ENCODE measurements around the gene GREB1. TPM values are rescaled to one million over a fixed set of nuclear protein-coding genes. Genes with fewer than 3 reads are reported as not detected.

Gene GREB1
- total and polyA plus RNA-seq, 2 of the 13 experiments (the other 11 are each of a cell fraction or from before 2014, with no cell fraction given) = 31.3 to 61.2 TPM

DNA sequence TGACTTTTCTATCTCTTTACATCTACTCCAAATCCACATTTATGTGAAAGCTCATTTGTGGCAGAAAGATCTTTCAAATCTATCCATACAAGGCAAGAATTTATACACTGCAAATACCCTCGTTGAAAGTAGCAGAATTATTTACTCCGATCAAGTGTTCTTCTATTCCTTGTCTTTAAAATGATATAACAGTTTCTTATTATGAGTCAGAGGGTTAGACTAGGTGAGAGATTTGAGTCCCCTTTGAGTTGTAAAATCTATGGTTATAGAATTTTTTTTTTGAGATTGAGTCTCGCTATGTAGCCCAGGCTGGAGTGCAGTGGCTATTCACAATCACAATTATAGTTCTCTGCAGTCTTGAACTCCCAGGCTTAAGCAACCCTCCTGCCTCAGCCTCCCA is 5.6 kb upstream of the GREB1 start:
- in situ Hi-C loops (cut with HindIII; ENCODE audit: extremely low pct_ligation_motif_present, low pct_unique_long_range_greater_than_20kb) (no loop called here), intact Hi-C loops (cut with micrococcal nuclease; ENCODE audit: unreplicated experiment) (no loop called here)
- WGBS (ENCODE audit: low lambda C conversion rate) = 95% methylated on average over 3 of the region's 3 CpGs
- Histone ChIP-seq H4K20me1 (ENCODE audit: insufficient read depth, low read length) (no peaks in the 10 kb centered on the region), H3K4me2 (ENCODE audit: low read depth, low read length) (no peak overlapping the region), H3K27ac (ENCODE audit: extremely low read length, insufficient read depth, low read length) (no peak overlapping the region), H3K4me1 (ENCODE audit: insufficient read depth, low read length) (peaks cover 51% of the 10 kb centered on the region), H3K36me3 (replicated peaks in 1 of 2; ENCODE audit: control insufficient read depth in 1 of 2, insufficient read depth in 2 of 2, low read length in 2 of 2) (peaks cover 3 to 10% of the 10 kb centered on the region in 2 experiments; a peak in 1 of 5 replicates), H3K9me3 (ENCODE audit: low read length) (no peaks in the 10 kb centered on the region), H2AFZ (ENCODE audit: low read length) (no peak overlapping the region), H3K4me3 (replicated peaks in 1 of 3; ENCODE audit: insufficient read depth in 1 of 3, low read depth in 2 of 3, low read length in 3 of 3) (no peak overlapping the region), H3K9ac (ENCODE audit: insufficient read depth, low read depth, low read length) (no peak overlapping the region), H3K27me3 (ENCODE audit: control insufficient read depth in 1 of 2, insufficient read depth in 2 of 2, low read length in 2 of 2) (no peaks in the 10 kb centered on the region), H3K79me2 (ENCODE audit: insufficient read depth, low read length) (peaks cover 89% of the 10 kb centered on the region)
- DNase-seq (ENCODE audit: low spot score) (no peak), ATAC-seq (no peak), FAIRE-seq (no peak)
- TF ChIP-seq, protein P1, sequence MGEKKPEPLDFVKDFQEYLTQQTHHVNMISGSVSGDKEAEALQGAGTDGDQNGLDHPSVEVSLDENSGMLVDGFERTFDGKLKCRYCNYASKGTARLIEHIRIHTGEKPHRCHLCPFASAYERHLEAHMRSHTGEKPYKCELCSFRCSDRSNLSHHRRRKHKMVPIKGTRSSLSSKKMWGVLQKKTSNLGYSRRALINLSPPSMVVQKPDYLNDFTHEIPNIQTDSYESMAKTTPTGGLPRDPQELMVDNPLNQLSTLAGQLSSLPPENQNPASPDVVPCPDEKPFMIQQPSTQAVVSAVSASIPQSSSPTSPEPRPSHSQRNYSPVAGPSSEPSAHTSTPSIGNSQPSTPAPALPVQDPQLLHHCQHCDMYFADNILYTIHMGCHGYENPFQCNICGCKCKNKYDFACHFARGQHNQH (CRISPR knock-in tag; IDR thresholded peaks at IDR 0.05) = no peak
- TF ChIP-seq KAT8 (CRISPR knock-in tag; IDR thresholded peaks at IDR 0.05) (no peak), ZMAT3 (CRISPR knock-in tag; conservative IDR thresholded peaks at IDR 0.05) (no peak), HNF4A (CRISPR knock-in tag; IDR thresholded peaks at IDR 0.05) (no peak), ZBTB21 (CRISPR knock-in tag; IDR thresholded peaks at IDR 0.05) (no peak)
- TF ChIP-seq, protein P2, sequence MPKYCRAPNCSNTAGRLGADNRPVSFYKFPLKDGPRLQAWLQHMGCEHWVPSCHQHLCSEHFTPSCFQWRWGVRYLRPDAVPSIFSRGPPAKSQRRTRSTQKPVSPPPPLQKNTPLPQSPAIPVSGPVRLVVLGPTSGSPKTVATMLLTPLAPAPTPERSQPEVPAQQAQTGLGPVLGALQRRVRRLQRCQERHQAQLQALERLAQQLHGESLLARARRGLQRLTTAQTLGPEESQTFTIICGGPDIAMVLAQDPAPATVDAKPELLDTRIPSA (CRISPR knock-in tag; IDR thresholded peaks at IDR 0.05; ENCODE audit: borderline replicate concordance) = no peak
- TF ChIP-seq, protein P3, sequence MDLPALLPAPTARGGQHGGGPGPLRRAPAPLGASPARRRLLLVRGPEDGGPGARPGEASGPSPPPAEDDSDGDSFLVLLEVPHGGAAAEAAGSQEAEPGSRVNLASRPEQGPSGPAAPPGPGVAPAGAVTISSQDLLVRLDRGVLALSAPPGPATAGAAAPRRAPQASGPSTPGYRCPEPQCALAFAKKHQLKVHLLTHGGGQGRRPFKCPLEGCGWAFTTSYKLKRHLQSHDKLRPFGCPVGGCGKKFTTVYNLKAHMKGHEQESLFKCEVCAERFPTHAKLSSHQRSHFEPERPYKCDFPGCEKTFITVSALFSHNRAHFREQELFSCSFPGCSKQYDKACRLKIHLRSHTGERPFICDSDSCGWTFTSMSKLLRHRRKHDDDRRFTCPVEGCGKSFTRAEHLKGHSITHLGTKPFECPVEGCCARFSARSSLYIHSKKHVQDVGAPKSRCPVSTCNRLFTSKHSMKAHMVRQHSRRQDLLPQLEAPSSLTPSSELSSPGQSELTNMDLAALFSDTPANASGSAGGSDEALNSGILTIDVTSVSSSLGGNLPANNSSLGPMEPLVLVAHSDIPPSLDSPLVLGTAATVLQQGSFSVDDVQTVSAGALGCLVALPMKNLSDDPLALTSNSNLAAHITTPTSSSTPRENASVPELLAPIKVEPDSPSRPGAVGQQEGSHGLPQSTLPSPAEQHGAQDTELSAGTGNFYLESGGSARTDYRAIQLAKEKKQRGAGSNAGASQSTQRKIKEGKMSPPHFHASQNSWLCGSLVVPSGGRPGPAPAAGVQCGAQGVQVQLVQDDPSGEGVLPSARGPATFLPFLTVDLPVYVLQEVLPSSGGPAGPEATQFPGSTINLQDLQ (CRISPR knock-in tag; IDR thresholded peaks at IDR 0.05) = no peak
- ChIA-PET CTCF (ENCODE audit: low intra/inter-chr PET ratio, low total read pairs) (no interaction called here), POLR2A (interaction anchor here (0.8 kb wide), 1 partner anchor 29 kb away, joined by 4 read pairs; no protein-coding TSS in a partner anchor)
- no TSS peak for BruUV-seq (replicated peaks)

Data from HepG2 (cell line).